ENCODE results near the gene EMILIN2. TPM values are rescaled to one million over a fixed set of nuclear protein-coding genes. Genes with fewer than 3 reads are reported as not detected.

Gene EMILIN2
- total and polyA plus RNA-seq, 4 donors = 13.5 to 63.2 (median 36.0) TPM

DNA sequence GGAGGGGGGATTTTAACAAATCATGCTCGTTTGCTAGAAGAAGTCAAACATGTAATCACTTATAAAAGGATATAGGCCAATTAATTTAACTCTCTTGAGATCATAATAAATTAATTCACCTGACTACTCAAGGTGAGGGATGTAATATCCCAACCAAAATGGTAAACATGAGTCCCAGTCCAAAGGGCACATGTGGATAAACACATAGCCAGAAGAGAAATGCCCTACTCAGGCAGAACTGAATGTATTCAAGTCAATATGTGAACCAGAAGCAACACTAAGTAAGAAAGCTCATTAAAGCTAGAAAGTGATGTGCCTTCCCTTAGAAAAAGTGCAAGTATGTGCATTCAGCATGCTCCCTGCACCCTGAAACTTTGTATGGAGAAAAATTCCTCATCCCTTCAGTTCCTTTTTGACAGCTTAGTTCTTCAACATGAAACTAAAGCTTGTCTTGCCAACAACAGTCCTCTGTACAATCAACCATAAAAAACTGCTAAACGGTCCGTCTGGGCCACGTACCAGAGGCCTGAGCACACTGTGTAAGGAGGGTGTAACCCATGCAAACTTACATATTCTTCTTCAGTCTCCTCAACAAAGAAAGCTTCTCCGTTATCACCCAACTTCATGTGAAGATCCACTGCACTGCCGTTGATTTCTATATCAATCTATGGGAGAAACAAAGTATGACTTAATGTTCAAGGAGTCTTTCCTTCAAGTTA is 107.3 kb downstream of the EMILIN2 start:
- Histone ChIP-seq H3K9ac (ENCODE audit: insufficient read depth in 1 of 2, low read length in 2 of 2) (no peak overlapping the region), H3K4me1 (ENCODE audit: control insufficient read depth in 5 of 5, insufficient read depth in 5 of 5, low read length in 5 of 5) (peaks cover 0 to 6% (median 0%) of the 10 kb centered on the region in 5 donors), H3K4me3 (no peak overlapping the region), H3K9me3 (ENCODE audit: control insufficient read depth in 4 of 4, insufficient read depth in 3 of 4, low read length in 3 of 4) (no peaks in the 10 kb centered on the region), H3K27me3 (ENCODE audit: control insufficient read depth in 3 of 3, insufficient read depth in 3 of 3, low read length in 2 of 3) (no peaks in the 10 kb centered on the region), H3K27ac (ENCODE audit: low read depth in 1 of 2, low read length in 1 of 2) (no peak overlapping the region), H3K36me3 (ENCODE audit: control insufficient read depth in 4 of 4, insufficient read depth in 4 of 4, low read length in 4 of 4) (peaks cover 0 to 24% (median 9%) of the 10 kb centered on the region in 4 donors)
- 97 to 98% methylated on average over 6 of the region's 6 CpGs for WGBS, 2 donors
- DNase-seq (no peak), ATAC-seq (ENCODE audit: insufficient read depth, low FRiP score) (no peak)
- no peak for TF ChIP-seq CTCF (IDR thresholded peaks at IDR 0.05; ENCODE audit: control extremely low read depth, extremely low read depth)

- Histone ChIP-seq H3K9ac (ENCODE audit: insufficient read depth in 1 of 2, low read length in 2 of 2) (no peak overlapping the region), H3K36me3 (ENCODE audit: control insufficient read depth in 4 of 4, insufficient read depth in 4 of 4, low read length in 4 of 4) (peaks cover 0 to 22% (median 9%) of the 10 kb centered on the region in 4 donors), H3K4me3 (no peak overlapping the region), H3K9me3 (ENCODE audit: control insufficient read depth in 4 of 4, insufficient read depth in 3 of 4, low read length in 3 of 4) (no peaks in the 10 kb centered on the region), H3K27me3 (ENCODE audit: control insufficient read depth in 3 of 3, insufficient read depth in 3 of 3, low read length in 2 of 3) (no peaks in the 10 kb centered on the region), H3K4me1 (ENCODE audit: control insufficient read depth in 5 of 5, insufficient read depth in 5 of 5, low read length in 5 of 5) (peaks cover 0 to 6% (median 0%) of the 10 kb centered on the region in 5 donors), H3K27ac (ENCODE audit: low read depth in 1 of 2, low read length in 1 of 2) (no peak overlapping the region)
- ATAC-seq (ENCODE audit: insufficient read depth, low FRiP score) (no peak), DNase-seq (no peak)
- no peak for TF ChIP-seq CTCF (IDR thresholded peaks at IDR 0.05; ENCODE audit: control extremely low read depth, extremely low read depth)
- 97 to 99% methylated on average over 12 of the region's 12 CpGs for WGBS, 2 donors
These were observed 108.3 kb downstream of the EMILIN2 start for GRCh38 chr18:2954869-2955645.

GRCh38 chr18:2956056-2956455 is 109.2 kb downstream of the EMILIN2 start:
- DNase-seq (no peak), ATAC-seq (ENCODE audit: insufficient read depth, low FRiP score) (no peak)
- Histone ChIP-seq H3K9me3 (ENCODE audit: control insufficient read depth in 4 of 4, insufficient read depth in 3 of 4, low read length in 3 of 4) (no peaks in the 10 kb centered on the region), H3K27ac (ENCODE audit: low read depth in 1 of 2, low read length in 1 of 2) (no peak overlapping the region), H3K27me3 (ENCODE audit: control insufficient read depth in 3 of 3, insufficient read depth in 3 of 3, low read length in 2 of 3) (no peaks in the 10 kb centered on the region), H3K4me3 (no peak overlapping the region), H3K9ac (ENCODE audit: insufficient read depth in 1 of 2, low read length in 2 of 2) (no peak overlapping the region), H3K4me1 (ENCODE audit: control insufficient read depth in 5 of 5, insufficient read depth in 5 of 5, low read length in 5 of 5) (peaks cover 0 to 14% (median 0%) of the 10 kb centered on the region in 5 donors), H3K36me3 (ENCODE audit: control insufficient read depth in 4 of 4, insufficient read depth in 4 of 4, low read length in 4 of 4) (peaks cover 0 to 15% (median 7%) of the 10 kb centered on the region in 4 donors)
- TF ChIP-seq CTCF (IDR thresholded peaks at IDR 0.05; ENCODE audit: control extremely low read depth, extremely low read depth) = no peak
- 62 to 67% methylated on average over 7 of the region's 7 CpGs for WGBS, 2 donors

All from lung (tissue), 12 donors.